Naive thymus-derived CD4-positive, alpha-beta T cell (primary cell): ENCODE results near the gene NFIC. TPM values are rescaled to one million over a fixed set of nuclear protein-coding genes. Genes with fewer than 3 reads are reported as not detected.
A peak's percentile ranks its signal among the peaks of the same experiment; 100 is the strongest.

Experiments used
- ATAC-seq: fragments of 150-1000 bp; cut with Tn5 transposase; 2 replicates; pipeline ENCODE4 v1.10.0; 2021; ENCODE audit warnings: mild to moderate bottlenecking, moderate library complexity
- CTCF ChIA-PET: fragments of 350-600 bp; sonication (Branson Sonifier 250); formaldehyde crosslinking; loops from one replicate; lab custom pipeline; 2021; ENCODE audit warnings: antibody characterized with exemption; lab: Charles Lee
- POLR2A ChIA-PET: fragments of 350-600 bp; sonication (Branson Sonifier 250); formaldehyde crosslinking; loops from one replicate; lab custom pipeline; 2021; ENCODE audit warnings: antibody characterized with exemption, inconsistent platforms; lab: Charles Lee
- DNase-seq, 9 donors: peaks; one replicate each; pipeline versions ENCODE4 v3.0.0 to v3.0.0-alpha.2; 2020 to 2022; ENCODE audit warnings: mixed read lengths in 1 of 9
- H3K27ac ChIP-seq: one replicate; pipeline ENCODE4 v1.7.0; 2013; ENCODE audit warnings: mild to moderate bottlenecking, low read depth, low read length, moderate library complexity
- H3K27me3 ChIP-seq, 2 donors: one replicate each; pipeline ENCODE4 v1.7.0; 2013; ENCODE audit warnings: low read length in 2 of 2, mild to moderate bottlenecking in 2 of 2, moderate library complexity in 2 of 2; ENCODE audit not compliant: control insufficient read depth in 2 of 2, insufficient read depth in 2 of 2
- H3K36me3 ChIP-seq, 3 experiments: 1 replicate in 2 of 3; 2 replicates in 1 of 3; pipeline ENCODE4 v1.7.0; 2013; ENCODE audit warnings: low read length in 3 of 3, mild to moderate bottlenecking in 3 of 3, moderate library complexity in 1 of 3; ENCODE audit not compliant: insufficient read depth in 3 of 3, control insufficient read depth in 2 of 3
- H3K4me1 ChIP-seq, 2 donors: one replicate each; pipeline ENCODE4 v1.7.0; 2013; ENCODE audit warnings: low read length in 2 of 2, mild to moderate bottlenecking in 2 of 2, moderate library complexity in 1 of 2; ENCODE audit not compliant: control insufficient read depth in 2 of 2, insufficient read depth in 2 of 2
- H3K4me3 ChIP-seq: 2 replicates; pipeline ENCODE4 v1.7.0; 2013; ENCODE audit warnings: mild to moderate bottlenecking, low read length
- H3K9me3 ChIP-seq, 3 experiments: 1 replicate in 2 of 3; 2 replicates in 1 of 3; pipeline ENCODE4 v1.7.0; 2013; ENCODE audit warnings: low read length in 3 of 3; ENCODE audit not compliant: control insufficient read depth in 2 of 3
- H3K27ac Mint-ChIP-seq, 9 donors: one replicate each; pipeline ENCODE4 v1.8.0; 2020 to 2022; ENCODE audit warnings: mixed read lengths in 9 of 9, mild to moderate bottlenecking in 8 of 9, moderate library complexity in 5 of 9, inconsistent platforms in 2 of 9
- H3K27me3 Mint-ChIP-seq, 5 donors: one replicate each; pipeline ENCODE4 v1.8.0; 2021 to 2022; ENCODE audit warnings: mixed read lengths in 5 of 5, mild to moderate bottlenecking in 1 of 5
- H3K36me3 Mint-ChIP-seq, 5 donors: one replicate each; pipeline ENCODE4 v1.8.0; 2020 to 2022; ENCODE audit warnings: mixed read lengths in 5 of 5, mild to moderate bottlenecking in 3 of 5, inconsistent platforms in 1 of 5
- H3K4me1 Mint-ChIP-seq, 7 donors: one replicate each; pipeline ENCODE4 v1.8.0; 2020 to 2022; ENCODE audit warnings: mixed read lengths in 7 of 7, mild to moderate bottlenecking in 3 of 7, inconsistent platforms in 1 of 7
- H3K4me3 Mint-ChIP-seq, 10 donors: one replicate each; pipeline ENCODE4 v1.8.0; 2020 to 2022; ENCODE audit warnings: mild to moderate bottlenecking in 10 of 10, mixed read lengths in 10 of 10, moderate library complexity in 6 of 10, inconsistent platforms in 2 of 10
- H3K9me3 Mint-ChIP-seq, 11 donors: one replicate each; pipeline ENCODE4 v1.8.0; 2020 to 2022; ENCODE audit warnings: mixed read lengths in 11 of 11, mild to moderate bottlenecking in 4 of 11, inconsistent platforms in 1 of 11, moderate library complexity in 1 of 11
- intact Hi-C, 2 donors: fragments of 100-400 bp; cut with micrococcal nuclease; formaldehyde crosslinking; loops; one replicate each; pipeline ENCODE4 v1.15.1; 2023
- polyA plus RNA-seq, 2 donors: library from polyadenylated mRNA; unstranded; fragments of 300-500 nt; fragmentation: Illumina TruSeq; gene quantifications; one replicate each; pipeline ENCODE4 v1.2.3, GENCODE V29; 2021
- total RNA-seq, 6 experiments: library from RNA in 5 of 6; stranded (reverse) in 5 of 6; gene quantifications; 1 replicate in 5 of 6; 2 replicates in 1 of 6; pipeline ENCODE4 v1.2.3 and lab custom pipeline; 2021 to 2026

Gene NFIC
- total and polyA plus RNA-seq, 7 experiments from 2014 or later = 12.2 to 35.2 (median 31.1) TPM

DNA sequence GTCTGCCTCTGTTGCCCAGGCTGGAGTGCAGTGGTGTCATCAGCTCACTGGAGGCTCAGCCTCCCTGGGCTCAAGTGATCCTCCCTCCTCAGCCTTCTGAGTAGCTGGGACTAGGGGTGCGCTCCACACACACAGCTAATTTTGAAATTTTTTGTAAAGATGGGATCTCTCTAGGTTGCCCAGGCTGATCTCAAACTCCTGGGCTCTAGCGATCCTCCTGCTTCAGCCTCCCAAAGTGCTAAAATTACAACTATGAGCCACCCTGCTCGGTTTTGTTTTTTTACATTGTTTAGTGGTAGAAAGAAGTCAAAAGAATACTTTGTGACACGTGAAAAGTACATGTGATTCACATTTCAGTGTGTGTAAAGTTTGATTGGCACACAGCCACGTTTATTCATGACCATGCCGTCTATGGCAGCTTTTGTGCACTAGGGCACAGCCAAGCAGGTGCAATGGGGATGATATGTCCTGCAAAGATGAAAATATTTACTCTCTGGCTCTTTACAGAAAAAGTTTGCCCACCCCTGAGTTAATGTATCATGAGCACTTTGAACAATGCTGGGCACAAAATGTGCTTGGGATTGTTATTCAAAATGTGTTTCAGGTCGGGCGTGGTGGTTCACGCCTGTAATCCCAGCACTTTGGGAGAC is 16.2 kb upstream of the NFIC start:
- Mint-ChIP-seq H3K4me1 (no peaks in the 10 kb centered on the region), H3K36me3 (peaks cover 0 to 3% (median 0%) of the 10 kb centered on the region in 5 donors), H3K4me3 (no peak overlapping the region), H3K9me3 (peaks cover 0 to 6% (median 0%) of the 10 kb centered on the region in 11 donors), H3K27me3 (peaks cover 0 to 2% (median 0%) of the 10 kb centered on the region in 5 donors), H3K27ac (no peak overlapping the region)
- Histone ChIP-seq H3K4me1 (no peaks in the 10 kb centered on the region), H3K27me3 (no peaks in the 10 kb centered on the region), H3K27ac (no peak overlapping the region), H3K4me3 (no peak overlapping the region), H3K36me3 (no peaks in the 10 kb centered on the region), H3K9me3 (no peaks in the 10 kb centered on the region)
- ChIA-PET CTCF (no interaction called here), POLR2A (no interaction called here)
- intact Hi-C loops = no loop called here
- no peak for ATAC-seq
- DNase-seq = no peak

GRCh38 chr19:3351702-3352447 is 14.5 kb upstream of the NFIC start:
- ATAC-seq = no peak
- no peak overlapping the region for H3K4me3 Mint-ChIP-seq

DNA sequence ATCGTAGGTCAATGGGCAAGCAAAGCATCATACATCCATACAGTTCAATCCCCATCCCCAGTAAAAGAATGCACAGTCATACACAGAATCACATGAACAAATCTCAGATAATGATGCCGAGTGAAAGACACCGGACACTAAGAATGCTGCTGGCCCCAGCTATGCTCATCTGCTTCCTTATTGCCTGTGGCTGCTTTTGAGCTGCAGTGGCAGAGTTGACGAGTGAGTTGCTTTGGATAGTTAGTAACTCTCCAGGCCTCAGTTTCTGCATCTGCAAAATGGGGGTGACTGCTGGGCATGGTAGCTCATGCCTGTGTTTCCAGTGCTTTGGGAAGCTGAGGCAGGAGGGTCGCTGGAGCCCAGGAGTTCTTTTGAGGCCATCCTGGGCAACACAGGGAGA is 12.9 kb upstream of the NFIC start:
- Histone ChIP-seq H3K9me3 (no peaks in the 10 kb centered on the region), H3K36me3 (no peaks in the 10 kb centered on the region), H3K4me3 (no peak overlapping the region), H3K4me1 (peaks cover 6 to 13% of the 10 kb centered on the region in 2 donors), H3K27ac (no peak overlapping the region), H3K27me3 (no peaks in the 10 kb centered on the region)
- intact Hi-C loops = no loop called here
- Mint-ChIP-seq H3K36me3 (peaks cover 0 to 3% (median 0%) of the 10 kb centered on the region in 5 donors), H3K9me3 (peaks cover 0 to 6% (median 0%) of the 10 kb centered on the region in 11 donors), H3K27me3 (peaks cover 0 to 26% (median 0%) of the 10 kb centered on the region in 5 donors), H3K4me3 (no peak overlapping the region), H3K4me1 (peaks cover 0 to 15% (median 12%) of the 10 kb centered on the region in 7 donors), H3K27ac (no peak overlapping the region)
- no peak for ATAC-seq
- DNase-seq = no peak
- POLR2A ChIA-PET = no interaction called here
- CTCF ChIA-PET = no interaction called here

More at GRCh38 chr19:3351702-3352447, 14.5 kb upstream of the NFIC start:
- peaks cover 0 to 6% (median 0%) of the 10 kb centered on the region in 11 donors for H3K9me3 Mint-ChIP-seq
- Histone ChIP-seq H3K4me3 (no peak overlapping the region), H3K9me3 (no peaks in the 10 kb centered on the region), H3K36me3 (no peaks in the 10 kb centered on the region), H3K4me1 (peaks cover 0 to under 1% of the 10 kb centered on the region in 2 donors), H3K27me3 (no peaks in the 10 kb centered on the region), H3K27ac (no peak overlapping the region)
- peaks cover 0 to 1% (median under 1%) of the 10 kb centered on the region in 7 donors for H3K4me1 Mint-ChIP-seq
- H3K27ac Mint-ChIP-seq = peak overlapping the region in 1 of 9 donors; percentile 35
- ChIA-PET POLR2A (no interaction called here), CTCF (no interaction called here)
- peaks cover 0 to 13% (median 0%) of the 10 kb centered on the region in 5 donors for H3K27me3 Mint-ChIP-seq
- intact Hi-C loops = no loop called here
- H3K36me3 Mint-ChIP-seq = peaks cover 0 to 3% (median 0%) of the 10 kb centered on the region in 5 donors
- no peak for DNase-seq

GRCh38 chr19:3356805-3357204 is 9.6 kb upstream of the NFIC start:
- Mint-ChIP-seq H3K4me1 (peaks cover 4 to 22% (median 19%) of the 10 kb centered on the region in 7 donors), H3K27me3 (peaks cover 0 to 37% (median 0%) of the 10 kb centered on the region in 5 donors), H3K4me3 (peak overlapping the region in 9 of 10 donors; percentile 28 to 93 (median 63)), H3K36me3 (peaks cover 0 to 3% (median 0%) of the 10 kb centered on the region in 5 donors), H3K27ac (peak overlapping the region in 6 of 9 donors; percentile 63 to 81 (median 72)), H3K9me3 (peaks cover 0 to 6% (median 0%) of the 10 kb centered on the region in 11 donors)
- peaks cover 0 to 4% (median 0%) of the 10 kb centered on the region in 3 experiments for H3K36me3 ChIP-seq
- intact Hi-C loops = no loop called here
- H3K27ac ChIP-seq = no peak overlapping the region
- DNase-seq = no peak
- CTCF ChIA-PET = no interaction called here
- peaks cover 10 to 13% of the 10 kb centered on the region in 2 donors for H3K4me1 ChIP-seq
- H3K9me3 ChIP-seq = no peaks in the 10 kb centered on the region
- POLR2A ChIA-PET = no interaction called here
- H3K4me3 ChIP-seq = no peak overlapping the region
- H3K27me3 ChIP-seq = no peaks in the 10 kb centered on the region
- no peak for ATAC-seq

DNA sequence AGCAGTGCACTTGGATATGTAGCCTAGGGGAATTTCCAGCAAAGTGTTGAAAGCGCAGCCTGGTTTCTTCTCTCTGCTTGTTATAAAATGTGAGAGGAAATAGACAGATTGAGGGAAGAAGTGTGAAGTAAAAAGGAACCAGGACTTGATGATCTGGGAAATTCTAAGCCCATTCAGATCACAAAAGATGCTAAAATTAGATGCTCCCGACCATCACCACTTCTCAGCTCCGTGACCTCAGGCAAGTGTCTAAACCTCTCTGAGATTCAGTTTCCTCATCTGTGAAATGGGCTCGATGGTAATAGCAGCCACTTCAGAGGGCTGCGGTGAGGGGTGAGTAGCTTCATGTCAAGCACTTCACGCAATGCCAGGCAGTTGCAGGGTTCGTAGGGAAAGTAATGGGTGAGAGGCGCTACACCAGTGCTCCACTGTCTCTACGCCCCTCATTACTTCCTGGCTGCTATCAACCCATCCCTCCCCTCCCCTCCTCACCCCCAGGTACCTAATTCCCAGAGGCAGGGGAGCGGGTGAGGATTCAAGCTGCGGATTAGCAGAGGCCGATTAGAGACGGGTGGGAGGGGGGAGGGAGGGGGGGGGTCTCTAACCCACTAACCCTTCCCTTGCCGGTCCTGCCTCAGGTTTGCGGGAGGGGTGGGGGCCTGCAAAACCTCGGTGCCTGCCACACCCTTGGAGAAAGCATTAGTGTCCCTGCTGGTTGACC is 9.0 kb upstream of the NFIC start:
- Histone ChIP-seq H3K9me3 (no peaks in the 10 kb centered on the region), H3K27me3 (no peaks in the 10 kb centered on the region), H3K27ac (no peak overlapping the region), H3K36me3 (peaks cover 0 to 4% (median 0%) of the 10 kb centered on the region in 3 experiments), H3K4me3 (no peak overlapping the region), H3K4me1 (peaks cover 11 to 13% of the 10 kb centered on the region in 2 donors)
- peak overlapping the region in 8 of 9 donors; percentile 67 to 91 (median 82) for H3K27ac Mint-ChIP-seq
- CTCF ChIA-PET = no interaction called here
- H3K36me3 Mint-ChIP-seq = peaks cover 0 to 3% (median 0%) of the 10 kb centered on the region in 5 donors
- intact Hi-C loops = no loop called here
- POLR2A ChIA-PET = interaction anchor here (1.4 kb wide), 1 partner anchor 18 kb away, joined by 9 read pairs; no protein-coding TSS in a partner anchor
- peaks cover 0 to 6% (median 0%) of the 10 kb centered on the region in 11 donors for H3K9me3 Mint-ChIP-seq
- peak; percentile 16 for ATAC-seq
- H3K27me3 Mint-ChIP-seq = peaks cover 0 to 43% (median 0%) of the 10 kb centered on the region in 5 donors
- peak in 1 of 9 donors; percentile 23 for DNase-seq
- peak overlapping the region; percentile 65 to 93 (median 84) for H3K4me3 Mint-ChIP-seq
- H3K4me1 Mint-ChIP-seq = peaks cover 11 to 27% (median 25%) of the 10 kb centered on the region in 7 donors
